Ovary (tissue), 9 donors: ENCODE measurements around the gene DENND5A. TPM values are rescaled to one million over a fixed set of nuclear protein-coding genes. Genes with fewer than 3 reads are reported as not detected.

Experiments
- DNase-seq, 5 donors: peaks; one replicate each; pipeline ENCODE4 v3.0.0-alpha.2; 2019 to 2020
- H3K27ac ChIP-seq, 2 donors: fragments of 200-600 bp; one replicate each; pipeline versions ENCODE4 v1.5.1 to v1.8.0; 2019 to 2022
- H3K27me3 ChIP-seq: fragments of 200-600 bp; one replicate; pipeline ENCODE4 v1.8.0; 2022
- H3K36me3 ChIP-seq: fragments of 200-600 bp; sonication (generic); one replicate; pipeline ENCODE4 v1.5.1; 2019
- H3K4me1 ChIP-seq: one replicate; pipeline ENCODE4 v1.8.1; 2013; ENCODE audit warnings: mild to moderate bottlenecking, moderate library complexity; ENCODE audit not compliant: insufficient read depth
- H3K4me3 ChIP-seq: fragments of 200-600 bp; sonication (generic); one replicate; pipeline ENCODE4 v1.5.1; 2017
- H3K9me3 ChIP-seq, 2 donors: fragments of 200-600 bp in 1 of 2; sonication (generic) in 1 of 2; one replicate each; pipeline versions ENCODE4 v1.5.1 to v1.8.1; 2013 to 2019; ENCODE audit warnings: mild to moderate bottlenecking in 1 of 2, moderate library complexity in 1 of 2
- CTCF ChIP-seq, 3 donors: fragments of 450-650 bp in 2 of 3; fragments of 200-600 bp in 1 of 3; IDR thresholded peaks; one replicate each; pipeline versions ENCODE4 v1.5.1 to v1.8.0; 2016 to 2022; ENCODE audit warnings: antibody characterized with exemption in 3 of 3, mild to moderate bottlenecking in 1 of 3
- EP300 ChIP-seq: sonication (generic); formaldehyde crosslinking; IDR thresholded peaks from one replicate; pipeline ENCODE4 v1.6.1; 2017; ENCODE audit warnings: antibody characterized with exemption
- POLR2A ChIP-seq: fragments of 450-650 bp; IDR thresholded peaks from one replicate; pipeline ENCODE4 v1.6.1; 2017; ENCODE audit warnings: antibody characterized with exemption, mild to moderate bottlenecking, moderate library complexity
- WGBS, 3 donors: extraction: QIAGEN DNeasy Blood & Tissue Kit in 1 of 3; methylation state at CpG; one replicate each; pipeline versions ENCODE4 v1.1.5 to v1.1.7; 2013 to 2017; 5-methylcytosine and 5-hydroxymethylcytosine counted together
- intact Hi-C, 4 donors: fragments of 100-400 bp; cut with DNase I; formaldehyde crosslinking; loops; one replicate each; pipeline versions ENCODE4 v1.11.0 to v1.15.1; 2022 to 2023
- polyA plus RNA-seq, 2 donors: library from polyadenylated mRNA; stranded (reverse); fragments of 200-250 nt in 1 of 2; fragments of 350-450 nt in 1 of 2; fragmentation: Illumina TruSeq in 1 of 2; extraction: RNeasy Lipid Tissue Mini Kit (QIAGEN cat#74804) in 1 of 2; gene quantifications; one replicate each; pipeline ENCODE4 v1.2.3, GENCODE V29; 2013 to 2014
- total RNA-seq, 7 donors: library from RNA; depleted of rRNA in 2 of 7; stranded (reverse); fragments of >200 nt in 2 of 7; fragmentation: NEBNext Ultra II Directional in 3 of 7; extraction: Animal tissue kit (Norgen Biotek cat#: 25700) in 3 of 7; gene quantifications; one replicate each; pipeline versions ENCODE4 v1.1.0 to v1.2.4, GENCODE V29; 2016 to 2023
- donor health status: DM: no; HTN: no; CAD: no; lungs with moderate emphysema.
- donor health status: DM: no; HTN: no; CAD: no.
- donor health status: Bipolar disorder and iron deficiency.
- donor health status: DM: yes; HTN: yes; CAD: no.
- donor health status: DM: no; HTN: no; CAD: no.
- donor health status: DM: yes; HTN: yes; CAD: no.

DENND5A gene
- total and polyA plus RNA-seq, 9 donors: 44.2 to 122 (median 66.6) TPM

- 91 to 92% (median 91%) methylated on average over 3 of the region's 3 CpGs for WGBS, 3 donors
- Histone ChIP-seq H3K4me3 (no peak overlapping the region), H3K4me1 (peaks cover 9% of the 10 kb centered on the region), H3K9me3 (no peaks in the 10 kb centered on the region), H3K36me3 (no peaks in the 10 kb centered on the region), H3K27me3 (no peaks in the 10 kb centered on the region), H3K27ac (no peak overlapping the region)
- intact Hi-C loops: no loop called here
- TF ChIP-seq POLR2A: no peak
- DNase-seq: no peak
Observed at GRCh38 chr11:9310485-9311090, 45.4 kb upstream of the DENND5A start.

- Histone ChIP-seq H3K36me3 (no peaks in the 10 kb centered on the region), H3K27me3 (no peaks in the 10 kb centered on the region), H3K27ac (no peak overlapping the region), H3K4me1 (no peaks in the 10 kb centered on the region), H3K4me3 (no peak overlapping the region), H3K9me3 (no peaks in the 10 kb centered on the region)
- TF ChIP-seq CTCF (IDR thresholded peaks at IDR 0.05) (no peak), POLR2A (no peak), EP300 (no peak)
- intact Hi-C loops: no loop called here
- no peak for DNase-seq
- 57 to 71% (median 70%) methylated on average over 3 of the region's 3 CpGs for WGBS, 3 donors
Observed at GRCh38 chr11:9304178-9304577, 39.0 kb upstream of the DENND5A start.

GRCh38 chr11:9302448-9302847 is 37.3 kb upstream of the DENND5A start:
- no peak overlapping the region for H3K4me3 ChIP-seq
- intact Hi-C loops: no loop called here
- TF ChIP-seq POLR2A: no peak
- no peak for TF ChIP-seq EP300
- TF ChIP-seq CTCF (IDR thresholded peaks at IDR 0.05): no peak
- WGBS, 3 donors: 71% methylated on average over 3 of the region's 3 CpGs; no CpG with 5 or more reads in 2 of the 3 donors
- H3K9me3 ChIP-seq: no peaks in the 10 kb centered on the region
- H3K36me3 ChIP-seq: no peaks in the 10 kb centered on the region
- H3K27me3 ChIP-seq: no peaks in the 10 kb centered on the region
- H3K27ac ChIP-seq: no peak overlapping the region
- no peaks in the 10 kb centered on the region for H3K4me1 ChIP-seq
- DNase-seq: no peak

- 74 to 91% (median 76%) methylated on average over 10 of the region's 10 CpGs for WGBS, 3 donors
Observed at GRCh38 chr11:9301720-9302119, 36.6 kb upstream of the DENND5A start.

More at GRCh38 chr11:9301720-9302119, 36.6 kb upstream of the DENND5A start:
- no peaks in the 10 kb centered on the region for H3K36me3 ChIP-seq
- no peak overlapping the region for H3K27ac ChIP-seq
- no peaks in the 10 kb centered on the region for H3K4me1 ChIP-seq
- TF ChIP-seq EP300 (no peak), POLR2A (no peak), CTCF (IDR thresholded peaks at IDR 0.05) (no peak)
- DNase-seq: no peak
- H3K9me3 ChIP-seq: no peaks in the 10 kb centered on the region
- intact Hi-C loops: no loop called here
- H3K27me3 ChIP-seq: no peaks in the 10 kb centered on the region
- no peak overlapping the region for H3K4me3 ChIP-seq
